ENCODE measurements around the gene CD2BP2. TPM values are rescaled to one million over a fixed set of nuclear protein-coding genes. Genes with fewer than 3 reads are reported as not detected.

The CD2BP2 gene
- total and polyA plus RNA-seq, 2 of the 13 experiments (the other 11 are each of a cell fraction or from before 2014, with no cell fraction given), result 24.9 to 54.6 TPM

DNA sequence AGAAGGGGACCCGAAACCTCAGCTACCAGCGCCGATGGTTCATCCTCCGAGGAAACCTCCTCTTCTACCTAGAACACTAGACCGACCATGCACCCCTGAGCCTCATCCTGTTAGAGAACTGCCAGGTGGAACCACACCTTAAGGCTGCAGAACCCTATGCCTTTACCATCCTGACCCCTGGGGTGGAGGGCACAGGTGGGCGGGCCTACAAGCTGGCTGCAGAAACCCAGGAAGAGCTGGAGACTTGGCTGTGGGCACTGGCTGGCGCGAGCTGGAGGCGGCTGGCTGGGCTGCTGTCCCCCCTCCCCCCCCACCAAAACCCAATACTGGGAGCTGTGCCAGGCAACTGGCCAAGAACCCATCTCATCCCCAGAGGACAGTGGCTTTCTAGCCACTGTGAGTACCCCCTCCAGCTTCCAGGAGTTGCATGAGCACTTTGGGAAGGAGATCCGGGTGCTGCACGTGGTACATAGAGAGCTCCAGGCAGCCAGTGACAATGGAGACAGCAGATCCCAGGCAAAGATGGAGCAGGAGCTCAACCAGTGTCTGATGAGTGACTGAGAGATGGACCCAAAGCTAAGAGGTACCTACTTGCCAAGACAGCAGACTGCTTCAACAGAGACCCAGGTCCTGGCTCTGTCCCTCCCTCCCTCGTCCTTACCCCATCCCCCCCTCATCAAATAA, 1.4 kb upstream of the CD2BP2 start (continued):
- TF ChIP-seq FOXA1 (IDR thresholded peaks at IDR 0.05), result no peak
- TF ChIP-seq FOXA1 (CRISPR knock-in tag; IDR thresholded peaks at IDR 0.05), result no peak
- TF ChIP-seq ZNF883 (CRISPR knock-in tag; IDR thresholded peaks at IDR 0.05; ENCODE audit: not compliant biosample characterization), result no peak
- no peak for TF ChIP-seq TBX3 (IDR thresholded peaks at IDR 0.05; ENCODE audit: borderline replicate concordance)
- TF ChIP-seq, protein P1, sequence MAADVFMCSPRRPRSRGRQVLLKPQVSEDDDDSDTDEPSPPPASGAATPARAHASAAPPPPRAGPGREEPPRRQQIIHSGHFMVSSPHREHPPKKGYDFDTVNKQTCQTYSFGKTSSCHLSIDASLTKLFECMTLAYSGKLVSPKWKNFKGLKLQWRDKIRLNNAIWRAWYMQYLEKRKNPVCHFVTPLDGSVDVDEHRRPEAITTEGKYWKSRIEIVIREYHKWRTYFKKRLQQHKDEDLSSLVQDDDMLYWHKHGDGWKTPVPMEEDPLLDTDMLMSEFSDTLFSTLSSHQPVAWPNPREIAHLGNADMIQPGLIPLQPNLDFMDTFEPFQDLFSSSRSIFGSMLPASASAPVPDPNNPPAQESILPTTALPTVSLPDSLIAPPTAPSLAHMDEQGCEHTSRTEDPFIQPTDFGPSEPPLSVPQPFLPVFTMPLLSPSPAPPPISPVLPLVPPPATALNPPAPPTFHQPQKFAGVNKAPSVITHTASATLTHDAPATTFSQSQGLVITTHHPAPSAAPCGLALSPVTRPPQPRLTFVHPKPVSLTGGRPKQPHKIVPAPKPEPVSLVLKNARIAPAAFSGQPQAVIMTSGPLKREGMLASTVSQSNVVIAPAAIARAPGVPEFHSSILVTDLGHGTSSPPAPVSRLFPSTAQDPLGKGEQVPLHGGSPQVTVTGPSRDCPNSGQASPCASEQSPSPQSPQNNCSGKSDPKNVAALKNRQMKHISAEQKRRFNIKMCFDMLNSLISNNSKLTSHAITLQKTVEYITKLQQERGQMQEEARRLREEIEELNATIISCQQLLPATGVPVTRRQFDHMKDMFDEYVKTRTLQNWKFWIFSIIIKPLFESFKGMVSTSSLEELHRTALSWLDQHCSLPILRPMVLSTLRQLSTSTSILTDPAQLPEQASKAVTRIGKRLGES (CRISPR knock-in tag; IDR thresholded peaks at IDR 0.05; ENCODE audit: borderline replicate concordance), result no peak
- no peak for TF ChIP-seq ZMYM3 (CRISPR knock-in tag; IDR thresholded peaks at IDR 0.05)
- TF ChIP-seq ZNF674 (CRISPR knock-in tag; IDR thresholded peaks at IDR 0.05; ENCODE audit: low read depth), result no peak
- no peak for TF ChIP-seq ZMAT3 (CRISPR knock-in tag; conservative IDR thresholded peaks at IDR 0.05)
- no peak for TF ChIP-seq RAD21 (CRISPR knock-in tag; IDR thresholded peaks at IDR 0.05)
- no peak for TF ChIP-seq ZNF263 (CRISPR knock-in tag; IDR thresholded peaks at IDR 0.05)
- no peak for TF ChIP-seq RXRB (CRISPR knock-in tag; IDR thresholded peaks at IDR 0.05; ENCODE audit: borderline replicate concordance)
- TF ChIP-seq MATR3 (CRISPR knock-in tag; IDR thresholded peaks at IDR 0.05), result no peak
- TF ChIP-seq, protein P2, sequence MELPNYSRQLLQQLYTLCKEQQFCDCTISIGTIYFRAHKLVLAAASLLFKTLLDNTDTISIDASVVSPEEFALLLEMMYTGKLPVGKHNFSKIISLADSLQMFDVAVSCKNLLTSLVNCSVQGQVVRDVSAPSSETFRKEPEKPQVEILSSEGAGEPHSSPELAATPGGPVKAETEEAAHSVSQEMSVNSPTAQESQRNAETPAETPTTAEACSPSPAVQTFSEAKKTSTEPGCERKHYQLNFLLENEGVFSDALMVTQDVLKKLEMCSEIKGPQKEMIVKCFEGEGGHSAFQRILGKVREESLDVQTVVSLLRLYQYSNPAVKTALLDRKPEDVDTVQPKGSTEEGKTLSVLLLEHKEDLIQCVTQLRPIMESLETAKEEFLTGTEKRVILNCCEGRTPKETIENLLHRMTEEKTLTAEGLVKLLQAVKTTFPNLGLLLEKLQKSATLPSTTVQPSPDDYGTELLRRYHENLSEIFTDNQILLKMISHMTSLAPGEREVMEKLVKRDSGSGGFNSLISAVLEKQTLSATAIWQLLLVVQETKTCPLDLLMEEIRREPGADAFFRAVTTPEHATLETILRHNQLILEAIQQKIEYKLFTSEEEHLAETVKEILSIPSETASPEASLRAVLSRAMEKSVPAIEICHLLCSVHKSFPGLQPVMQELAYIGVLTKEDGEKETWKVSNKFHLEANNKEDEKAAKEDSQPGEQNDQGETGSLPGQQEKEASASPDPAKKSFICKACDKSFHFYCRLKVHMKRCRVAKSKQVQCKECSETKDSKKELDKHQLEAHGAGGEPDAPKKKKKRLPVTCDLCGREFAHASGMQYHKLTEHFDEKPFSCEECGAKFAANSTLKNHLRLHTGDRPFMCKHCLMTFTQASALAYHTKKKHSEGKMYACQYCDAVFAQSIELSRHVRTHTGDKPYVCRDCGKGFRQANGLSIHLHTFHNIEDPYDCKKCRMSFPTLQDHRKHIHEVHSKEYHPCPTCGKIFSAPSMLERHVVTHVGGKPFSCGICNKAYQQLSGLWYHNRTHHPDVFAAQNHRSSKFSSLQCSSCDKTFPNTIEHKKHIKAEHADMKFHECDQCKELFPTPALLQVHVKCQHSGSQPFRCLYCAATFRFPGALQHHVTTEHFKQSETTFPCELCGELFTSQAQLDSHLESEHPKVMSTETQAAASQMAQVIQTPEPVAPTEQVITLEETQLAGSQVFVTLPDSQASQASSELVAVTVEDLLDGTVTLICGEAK (IDR thresholded peaks at IDR 0.05), result no peak
- TF ChIP-seq, protein P2 (CRISPR knock-in tag; IDR thresholded peaks at IDR 0.05), result 0 out of 2 replicates have a peak, but pooled peaks have one; percentile 13
- no peak for TF ChIP-seq ZNF547 (CRISPR knock-in tag; IDR thresholded peaks at IDR 0.05)
- TF ChIP-seq, protein P3, sequence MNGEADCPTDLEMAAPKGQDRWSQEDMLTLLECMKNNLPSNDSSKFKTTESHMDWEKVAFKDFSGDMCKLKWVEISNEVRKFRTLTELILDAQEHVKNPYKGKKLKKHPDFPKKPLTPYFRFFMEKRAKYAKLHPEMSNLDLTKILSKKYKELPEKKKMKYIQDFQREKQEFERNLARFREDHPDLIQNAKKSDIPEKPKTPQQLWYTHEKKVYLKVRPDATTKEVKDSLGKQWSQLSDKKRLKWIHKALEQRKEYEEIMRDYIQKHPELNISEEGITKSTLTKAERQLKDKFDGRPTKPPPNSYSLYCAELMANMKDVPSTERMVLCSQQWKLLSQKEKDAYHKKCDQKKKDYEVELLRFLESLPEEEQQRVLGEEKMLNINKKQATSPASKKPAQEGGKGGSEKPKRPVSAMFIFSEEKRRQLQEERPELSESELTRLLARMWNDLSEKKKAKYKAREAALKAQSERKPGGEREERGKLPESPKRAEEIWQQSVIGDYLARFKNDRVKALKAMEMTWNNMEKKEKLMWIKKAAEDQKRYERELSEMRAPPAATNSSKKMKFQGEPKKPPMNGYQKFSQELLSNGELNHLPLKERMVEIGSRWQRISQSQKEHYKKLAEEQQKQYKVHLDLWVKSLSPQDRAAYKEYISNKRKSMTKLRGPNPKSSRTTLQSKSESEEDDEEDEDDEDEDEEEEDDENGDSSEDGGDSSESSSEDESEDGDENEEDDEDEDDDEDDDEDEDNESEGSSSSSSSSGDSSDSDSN (CRISPR knock-in tag; IDR thresholded peaks at IDR 0.05), result no peak; the same call in 1 of the 2 replicates
- no peak for TF ChIP-seq ZKSCAN8 (CRISPR knock-in tag; IDR thresholded peaks at IDR 0.05; ENCODE audit: borderline replicate concordance)
